Measurements from ENCODE around the gene GALNT1. TPM values are rescaled to one million over a fixed set of nuclear protein-coding genes. Genes with fewer than 3 reads are reported as not detected.

GALNT1 gene
- total RNA-seq, 1 donor from 2014 or later: 47.8 TPM

- Histone ChIP-seq H3K27me3 (ENCODE audit: low read depth) (no peaks in the 10 kb centered on the region), H3K36me3 (no peaks in the 10 kb centered on the region), H3K9me3 (replicated peaks) (peaks cover 21% of the 10 kb centered on the region), H3K4me1 (peaks cover 31% of the 10 kb centered on the region), H3K27ac (replicated peaks) (peak overlapping the region; percentile 85), H3K4me3 (no peak overlapping the region)
- intact Hi-C loops (cut with micrococcal nuclease): no loop called here
- peak; percentile 44 for DNase-seq
- TF ChIP-seq, protein P1, sequence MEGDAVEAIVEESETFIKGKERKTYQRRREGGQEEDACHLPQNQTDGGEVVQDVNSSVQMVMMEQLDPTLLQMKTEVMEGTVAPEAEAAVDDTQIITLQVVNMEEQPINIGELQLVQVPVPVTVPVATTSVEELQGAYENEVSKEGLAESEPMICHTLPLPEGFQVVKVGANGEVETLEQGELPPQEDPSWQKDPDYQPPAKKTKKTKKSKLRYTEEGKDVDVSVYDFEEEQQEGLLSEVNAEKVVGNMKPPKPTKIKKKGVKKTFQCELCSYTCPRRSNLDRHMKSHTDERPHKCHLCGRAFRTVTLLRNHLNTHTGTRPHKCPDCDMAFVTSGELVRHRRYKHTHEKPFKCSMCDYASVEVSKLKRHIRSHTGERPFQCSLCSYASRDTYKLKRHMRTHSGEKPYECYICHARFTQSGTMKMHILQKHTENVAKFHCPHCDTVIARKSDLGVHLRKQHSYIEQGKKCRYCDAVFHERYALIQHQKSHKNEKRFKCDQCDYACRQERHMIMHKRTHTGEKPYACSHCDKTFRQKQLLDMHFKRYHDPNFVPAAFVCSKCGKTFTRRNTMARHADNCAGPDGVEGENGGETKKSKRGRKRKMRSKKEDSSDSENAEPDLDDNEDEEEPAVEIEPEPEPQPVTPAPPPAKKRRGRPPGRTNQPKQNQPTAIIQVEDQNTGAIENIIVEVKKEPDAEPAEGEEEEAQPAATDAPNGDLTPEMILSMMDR (IDR thresholded peaks at IDR 0.05; ENCODE audit: borderline replicate concordance): no peak
Observed at GRCh38 chr18:35732636-35733035, 151.1 kb downstream of the GALNT1 start.

DNA sequence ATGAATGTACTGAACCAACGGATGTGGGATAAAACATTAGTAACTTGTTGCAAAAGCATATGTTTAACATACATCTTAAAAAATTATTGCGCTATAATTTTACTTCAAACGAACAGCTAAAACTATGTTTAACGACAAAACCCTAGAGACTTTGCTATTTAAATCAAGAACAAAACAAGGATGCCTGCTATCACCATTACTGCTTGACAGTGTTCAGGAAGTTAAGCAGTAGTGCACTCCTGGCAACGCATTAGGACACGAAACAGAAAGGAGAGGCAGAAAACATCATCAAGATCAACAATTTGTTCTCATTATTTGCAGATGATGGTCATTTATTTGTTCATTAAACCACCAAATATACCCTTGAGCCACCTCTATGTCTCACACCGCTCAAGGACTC is 151.9 kb downstream of the GALNT1 start:
- TF ChIP-seq, protein P1 (IDR thresholded peaks at IDR 0.05; ENCODE audit: borderline replicate concordance): no peak
- H3K36me3 ChIP-seq: no peaks in the 10 kb centered on the region
- intact Hi-C loops (cut with micrococcal nuclease): no loop called here
- H3K9me3 ChIP-seq (replicated peaks): peaks cover 16% of the 10 kb centered on the region
- H3K4me3 ChIP-seq: no peak overlapping the region
- DNase-seq: no peak
- no peaks in the 10 kb centered on the region for H3K27me3 ChIP-seq (ENCODE audit: low read depth)
- H3K4me1 ChIP-seq: peaks cover 31% of the 10 kb centered on the region
- H3K27ac ChIP-seq (replicated peaks): peak overlapping the region; percentile 85

GRCh38 chr18:35736696-35737095 is 155.2 kb downstream of the GALNT1 start:
- no peak for DNase-seq
- Histone ChIP-seq H3K4me3 (no peak overlapping the region), H3K36me3 (no peaks in the 10 kb centered on the region), H3K27me3 (ENCODE audit: low read depth) (no peaks in the 10 kb centered on the region), H3K9me3 (replicated peaks) (peaks cover 16% of the 10 kb centered on the region), H3K4me1 (peaks cover 26% of the 10 kb centered on the region), H3K27ac (replicated peaks) (no peak overlapping the region)
- intact Hi-C loops (cut with micrococcal nuclease): no loop called here
- TF ChIP-seq, protein P1 (IDR thresholded peaks at IDR 0.05; ENCODE audit: borderline replicate concordance): no peak

DNA sequence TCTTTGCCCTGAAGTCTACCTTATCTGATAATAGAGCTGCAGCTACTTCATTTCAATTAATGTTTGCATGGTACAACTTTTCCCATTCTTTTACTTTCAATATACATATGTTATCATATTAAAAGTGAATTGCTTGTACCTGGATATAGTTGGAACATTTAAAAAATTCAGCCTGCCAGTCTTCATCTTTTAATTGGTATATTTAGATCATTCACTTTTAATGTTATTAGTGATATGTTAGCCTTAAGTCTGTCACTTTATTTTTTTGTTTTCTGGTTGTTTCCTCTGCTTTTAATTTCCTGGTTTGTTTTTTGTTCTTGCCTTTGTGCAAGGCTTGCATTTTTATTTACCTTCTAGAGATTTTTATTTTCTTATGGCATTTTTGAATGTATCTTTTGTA is 158.2 kb downstream of the GALNT1 start:
- intact Hi-C loops (cut with micrococcal nuclease): no loop called here
- no peaks in the 10 kb centered on the region for H3K4me1 ChIP-seq

DNA sequence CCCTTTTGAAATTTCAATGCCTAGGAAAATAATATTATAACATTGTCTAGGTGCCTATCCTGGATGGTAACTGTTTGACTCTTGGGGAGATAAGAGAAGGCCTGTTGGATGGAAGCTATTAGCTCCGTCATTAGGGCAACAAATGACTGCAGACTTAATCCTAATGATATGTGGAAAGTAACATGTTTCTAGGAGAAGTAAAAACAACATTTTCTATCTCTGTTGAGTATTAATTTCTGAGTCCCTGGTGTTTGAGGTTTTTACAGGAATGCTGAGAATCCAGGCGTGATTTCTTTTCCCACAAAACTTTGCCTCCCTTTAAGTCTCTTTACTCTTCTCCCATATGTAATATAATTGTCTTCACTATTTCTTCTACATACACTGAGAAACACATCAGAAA is 159.1 kb downstream of the GALNT1 start:
- Histone ChIP-seq H3K36me3 (no peaks in the 10 kb centered on the region), H3K4me1 (no peaks in the 10 kb centered on the region), H3K4me3 (no peak overlapping the region), H3K9me3 (replicated peaks) (peaks cover 16% of the 10 kb centered on the region), H3K27me3 (ENCODE audit: low read depth) (no peaks in the 10 kb centered on the region), H3K27ac (replicated peaks) (no peak overlapping the region)
- no peak for DNase-seq
- TF ChIP-seq, protein P1 (IDR thresholded peaks at IDR 0.05; ENCODE audit: borderline replicate concordance): no peak
- intact Hi-C loops (cut with micrococcal nuclease): no loop called here

More for the DNA sequence above, 158.2 kb downstream of the GALNT1 start:
- Histone ChIP-seq H3K4me3 (no peak overlapping the region), H3K27me3 (ENCODE audit: low read depth) (no peaks in the 10 kb centered on the region), H3K27ac (replicated peaks) (no peak overlapping the region), H3K9me3 (replicated peaks) (peaks cover 16% of the 10 kb centered on the region), H3K36me3 (no peaks in the 10 kb centered on the region)
- TF ChIP-seq, protein P1 (IDR thresholded peaks at IDR 0.05; ENCODE audit: borderline replicate concordance): no peak
- no peak for DNase-seq

DNA sequence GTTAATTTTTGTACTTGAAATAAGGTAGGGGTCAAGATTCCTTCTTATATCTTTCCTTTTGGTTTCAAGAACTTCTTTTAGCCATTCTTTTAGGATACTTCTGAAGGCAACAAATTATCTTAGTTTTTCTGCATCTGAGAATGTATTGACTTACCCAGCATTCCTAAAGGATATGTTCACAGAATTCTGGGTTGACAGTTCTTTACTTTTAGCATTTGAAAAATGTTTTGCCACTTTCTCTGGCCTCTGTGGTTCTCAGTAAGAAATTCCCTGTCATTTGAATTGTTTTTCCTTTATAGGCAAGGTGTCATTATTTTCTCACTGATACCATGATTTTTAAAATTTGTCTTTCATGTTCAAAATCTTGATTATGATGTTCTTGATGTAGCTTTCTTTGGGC is 162.4 kb downstream of the GALNT1 start:
- intact Hi-C loops (cut with micrococcal nuclease): no loop called here

More for the DNA sequence above, 162.4 kb downstream of the GALNT1 start:
- DNase-seq: no peak
- no peak overlapping the region for H3K4me3 ChIP-seq
- H3K27ac ChIP-seq (replicated peaks): no peak overlapping the region
- TF ChIP-seq, protein P1 (IDR thresholded peaks at IDR 0.05; ENCODE audit: borderline replicate concordance): no peak
- H3K27me3 ChIP-seq (ENCODE audit: low read depth): no peaks in the 10 kb centered on the region
- H3K4me1 ChIP-seq: no peaks in the 10 kb centered on the region
- no peaks in the 10 kb centered on the region for H3K36me3 ChIP-seq
- H3K9me3 ChIP-seq (replicated peaks): peaks cover 10% of the 10 kb centered on the region

Data from left ventricle myocardium inferior (tissue), 1 donor.